PC-9 (cell line): ENCODE measurements around the gene DST.

Experiments used
- EZH2 ChIP-seq: fragments of 200-600 bp; sonication (generic); IDR thresholded peaks from 2 replicates; pipeline ENCODE4 v1.8.0; 2017; ENCODE audit warnings: antibody characterized with exemption, low read depth
- TF ChIP-seq, protein P1 (sequence below): fragments of 200-600 bp; sonication (generic); conservative IDR thresholded peaks from 2 replicates; pipeline ENCODE4 v1.6.1; 2017; ENCODE audit warnings: mixed run types, antibody characterized with exemption, mild to moderate bottlenecking, moderate library complexity

DNA sequence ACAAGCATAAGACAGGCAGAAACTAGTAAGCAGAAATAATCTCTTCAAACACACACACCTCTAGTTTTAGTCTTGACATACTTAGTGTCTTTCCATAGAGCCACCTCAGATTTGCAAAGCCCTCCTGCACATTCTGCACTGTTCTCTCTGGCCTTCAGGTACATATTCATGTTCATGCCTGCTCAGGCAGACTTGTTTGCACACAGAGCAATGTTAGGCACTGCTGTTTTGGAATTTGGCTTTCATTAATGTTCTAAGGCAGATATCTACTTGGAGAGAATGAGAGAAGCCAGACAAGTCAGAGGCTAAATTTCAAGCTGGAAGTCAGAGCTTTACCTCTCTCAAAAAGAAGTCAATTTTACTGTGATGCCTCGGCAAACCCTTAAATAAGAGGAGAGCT, 21.3 kb upstream of the DST start:
- no peak for TF ChIP-seq EZH2
- TF ChIP-seq, protein P1, sequence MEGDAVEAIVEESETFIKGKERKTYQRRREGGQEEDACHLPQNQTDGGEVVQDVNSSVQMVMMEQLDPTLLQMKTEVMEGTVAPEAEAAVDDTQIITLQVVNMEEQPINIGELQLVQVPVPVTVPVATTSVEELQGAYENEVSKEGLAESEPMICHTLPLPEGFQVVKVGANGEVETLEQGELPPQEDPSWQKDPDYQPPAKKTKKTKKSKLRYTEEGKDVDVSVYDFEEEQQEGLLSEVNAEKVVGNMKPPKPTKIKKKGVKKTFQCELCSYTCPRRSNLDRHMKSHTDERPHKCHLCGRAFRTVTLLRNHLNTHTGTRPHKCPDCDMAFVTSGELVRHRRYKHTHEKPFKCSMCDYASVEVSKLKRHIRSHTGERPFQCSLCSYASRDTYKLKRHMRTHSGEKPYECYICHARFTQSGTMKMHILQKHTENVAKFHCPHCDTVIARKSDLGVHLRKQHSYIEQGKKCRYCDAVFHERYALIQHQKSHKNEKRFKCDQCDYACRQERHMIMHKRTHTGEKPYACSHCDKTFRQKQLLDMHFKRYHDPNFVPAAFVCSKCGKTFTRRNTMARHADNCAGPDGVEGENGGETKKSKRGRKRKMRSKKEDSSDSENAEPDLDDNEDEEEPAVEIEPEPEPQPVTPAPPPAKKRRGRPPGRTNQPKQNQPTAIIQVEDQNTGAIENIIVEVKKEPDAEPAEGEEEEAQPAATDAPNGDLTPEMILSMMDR, result no peak
